ENCODE measurements around the gene DNAJC5G.

DNAJC5G gene

DNA sequence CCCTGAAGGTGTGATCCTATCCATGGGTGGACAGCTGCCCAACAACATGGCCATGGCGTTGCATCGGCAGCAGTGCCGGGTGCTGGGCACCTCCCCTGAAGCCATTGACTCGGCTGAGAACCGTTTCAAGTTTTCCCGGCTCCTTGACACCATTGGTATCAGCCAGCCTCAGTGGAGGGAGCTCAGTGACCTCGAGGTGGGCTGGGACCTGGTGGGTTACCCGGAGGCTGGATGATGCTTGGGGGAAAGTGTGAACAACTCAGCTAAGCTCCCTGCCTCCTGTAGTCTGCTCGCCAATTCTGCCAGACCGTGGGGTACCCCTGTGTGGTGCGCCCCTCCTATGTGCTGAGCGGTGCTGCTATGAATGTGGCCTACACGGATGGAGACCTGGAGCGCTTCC, 41.9 kb upstream of the DNAJC5G start:
- H3K4me2 ChIP-seq (ENCODE audit: low read length) = no peak overlapping the region
- H3K4me3 ChIP-seq (ENCODE audit: low read length) = no peak overlapping the region
- H3K36me3 ChIP-seq (replicated peaks; ENCODE audit: low read depth, low read length) = peaks cover 73% of the 10 kb centered on the region
- no peaks in the 10 kb centered on the region for H3K4me1 ChIP-seq (ENCODE audit: low read length)
- H3K9me3 ChIP-seq (ENCODE audit: insufficient read depth, low read length) = no peaks in the 10 kb centered on the region
- no peak overlapping the region for H3K27ac ChIP-seq (ENCODE audit: low read length)
- H3K27me3 ChIP-seq (ENCODE audit: low read depth, low read length) = no peaks in the 10 kb centered on the region
- H3K79me2 ChIP-seq (ENCODE audit: low read length) = no peaks in the 10 kb centered on the region
- TF ChIP-seq CTCF (IDR thresholded peaks at IDR 0.05; ENCODE audit: low read depth, low read length) (no peak), EZH2phosphoT487 (IDR thresholded peaks at IDR 0.05; ENCODE audit: low read depth) (no peak)
- no peaks in the 10 kb centered on the region for H4K20me1 ChIP-seq (ENCODE audit: insufficient read depth, low read length)
- H2AFZ ChIP-seq (ENCODE audit: low read depth, low read length) = no peak overlapping the region
- H3K9ac ChIP-seq (ENCODE audit: low read length) = no peak overlapping the region

GRCh38 chr2:27236136-27236535, 39.1 kb upstream of the DNAJC5G start:
- no peak overlapping the region for H3K4me2 ChIP-seq (ENCODE audit: low read length)
- TF ChIP-seq CTCF (IDR thresholded peaks at IDR 0.05; ENCODE audit: low read depth, low read length) = no peak
- TF ChIP-seq EZH2phosphoT487 (IDR thresholded peaks at IDR 0.05; ENCODE audit: low read depth) = no peak
- no peaks in the 10 kb centered on the region for H3K27me3 ChIP-seq (ENCODE audit: low read depth, low read length)
- H4K20me1 ChIP-seq (ENCODE audit: insufficient read depth, low read length) = no peaks in the 10 kb centered on the region
- no peak overlapping the region for H3K4me3 ChIP-seq (ENCODE audit: low read length)
- H2AFZ ChIP-seq (ENCODE audit: low read depth, low read length) = no peak overlapping the region
- H3K27ac ChIP-seq (ENCODE audit: low read length) = no peak overlapping the region
- no peaks in the 10 kb centered on the region for H3K4me1 ChIP-seq (ENCODE audit: low read length)
- H3K9ac ChIP-seq (ENCODE audit: low read length) = no peak overlapping the region
- no peaks in the 10 kb centered on the region for H3K9me3 ChIP-seq (ENCODE audit: insufficient read depth, low read length)
- peaks cover 91% of the 10 kb centered on the region for H3K36me3 ChIP-seq (replicated peaks; ENCODE audit: low read depth, low read length)
- no peaks in the 10 kb centered on the region for H3K79me2 ChIP-seq (ENCODE audit: low read length)

DNA sequence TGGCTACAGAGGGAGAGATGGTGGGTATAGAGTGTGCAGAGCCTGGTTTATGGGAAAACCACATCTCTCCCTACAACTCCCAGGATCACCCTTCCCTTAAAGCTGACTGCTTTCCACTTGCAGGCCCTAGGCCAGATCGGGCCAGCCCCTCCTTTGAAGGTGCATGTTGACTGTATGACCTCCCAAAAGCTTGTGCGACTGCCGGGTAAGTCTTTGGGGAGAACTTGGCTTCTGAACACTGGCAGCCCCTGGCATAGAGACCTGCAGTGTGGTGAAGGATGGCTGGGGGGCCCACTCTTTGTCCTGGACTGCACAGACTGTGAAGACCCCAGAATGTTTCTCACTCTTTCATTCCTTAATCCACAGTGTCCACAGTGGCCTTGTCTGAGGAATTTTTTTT, 38.6 kb upstream of the DNAJC5G start:
- H3K9ac ChIP-seq (ENCODE audit: low read length) = no peak overlapping the region
- H3K27ac ChIP-seq (ENCODE audit: low read length) = no peak overlapping the region
- TF ChIP-seq CTCF (IDR thresholded peaks at IDR 0.05; ENCODE audit: low read depth, low read length) (no peak), EZH2phosphoT487 (IDR thresholded peaks at IDR 0.05; ENCODE audit: low read depth) (no peak)
- no peak overlapping the region for H2AFZ ChIP-seq (ENCODE audit: low read depth, low read length)
- peaks cover 89% of the 10 kb centered on the region for H3K36me3 ChIP-seq (replicated peaks; ENCODE audit: low read depth, low read length)
- no peaks in the 10 kb centered on the region for H3K79me2 ChIP-seq (ENCODE audit: low read length)
- no peaks in the 10 kb centered on the region for H3K27me3 ChIP-seq (ENCODE audit: low read depth, low read length)
- no peak overlapping the region for H3K4me3 ChIP-seq (ENCODE audit: low read length)
- H4K20me1 ChIP-seq (ENCODE audit: insufficient read depth, low read length) = no peaks in the 10 kb centered on the region
- no peak overlapping the region for H3K4me2 ChIP-seq (ENCODE audit: low read length)
- H3K4me1 ChIP-seq (ENCODE audit: low read length) = no peaks in the 10 kb centered on the region
- no peaks in the 10 kb centered on the region for H3K9me3 ChIP-seq (ENCODE audit: insufficient read depth, low read length)

GRCh38 chr2:27237341-27237945, 37.8 kb upstream of the DNAJC5G start:
- no peak overlapping the region for H3K27ac ChIP-seq (ENCODE audit: low read length)
- H3K9me3 ChIP-seq (ENCODE audit: insufficient read depth, low read length) = no peaks in the 10 kb centered on the region
- no peak overlapping the region for H3K4me3 ChIP-seq (ENCODE audit: low read length)
- H3K79me2 ChIP-seq (ENCODE audit: low read length) = no peaks in the 10 kb centered on the region
- no peaks in the 10 kb centered on the region for H4K20me1 ChIP-seq (ENCODE audit: insufficient read depth, low read length)
- no peak overlapping the region for H2AFZ ChIP-seq (ENCODE audit: low read depth, low read length)
- peaks cover 87% of the 10 kb centered on the region for H3K36me3 ChIP-seq (replicated peaks; ENCODE audit: low read depth, low read length)
- no peaks in the 10 kb centered on the region for H3K4me1 ChIP-seq (ENCODE audit: low read length)
- H3K9ac ChIP-seq (ENCODE audit: low read length) = no peak overlapping the region
- H3K4me2 ChIP-seq (ENCODE audit: low read length) = no peak overlapping the region
- TF ChIP-seq CTCF (IDR thresholded peaks at IDR 0.05; ENCODE audit: low read depth, low read length) (no peak), EZH2phosphoT487 (IDR thresholded peaks at IDR 0.05; ENCODE audit: low read depth) (no peak)
- no peaks in the 10 kb centered on the region for H3K27me3 ChIP-seq (ENCODE audit: low read depth, low read length)
